PC-9 (cell line): ENCODE results near the gene ACTL8. TPM values are rescaled to one million over a fixed set of nuclear protein-coding genes. Genes with fewer than 3 reads are reported as not detected.

Experiments
- BruUV-seq: library from RNA; stranded (reverse); fragments of 400-500 nt; replicated peaks from 2 replicates; lab custom pipeline; 2021; lab: Mats Ljungman, UMichigan
- CTCF ChIA-PET: fragments of 300-600 bp; sonication (Branson Sonifier 250); formaldehyde crosslinking; loops from one replicate; lab custom pipeline; 2022; ENCODE audit warnings: antibody characterized with exemption; lab: Charles Lee
- POLR2A ChIA-PET: fragments of 300-600 bp; sonication (Branson Sonifier 250); formaldehyde crosslinking; loops from one replicate; lab custom pipeline; 2022; ENCODE audit warnings: antibody characterized with exemption; ENCODE audit not compliant: unreplicated experiment; lab: Charles Lee
- DNase-seq, 2 experiments: peaks; one replicate each; pipeline versions ENCODE4 v3.0.0 to v3.0.0-alpha.2; 2015 to 2022; ENCODE audit warnings: mixed read lengths in 1 of 2
- H2AFZ ChIP-seq: fragments of 200-600 bp; sonication (generic); 2 replicates; pipeline ENCODE4 v1.8.1; 2017; ENCODE audit warnings: antibody characterized with exemption
- H3F3A ChIP-seq: fragments of 200-600 bp; sonication (generic); 2 replicates; pipeline ENCODE4 v1.8.1; 2017; ENCODE audit warnings: antibody characterized with exemption, mild to moderate bottlenecking, low read depth; ENCODE audit not compliant: insufficient read depth
- H3K27ac ChIP-seq: fragments of 200-600 bp; sonication (generic); 2 replicates; pipeline ENCODE4 v1.6.1; 2016; ENCODE audit warnings: mixed run types
- H3K27me3 ChIP-seq: fragments of 200-600 bp; sonication (generic); 2 replicates; pipeline ENCODE4 v1.6.1; 2016; ENCODE audit warnings: low read depth, mixed run types; ENCODE audit not compliant: insufficient read depth
- H3K36me3 ChIP-seq: fragments of 200-600 bp; sonication (generic); 2 replicates; pipeline ENCODE4 v1.6.1; 2016; ENCODE audit warnings: low read depth, mixed run types
- H3K4me1 ChIP-seq: fragments of 200-600 bp; sonication (generic); replicated peaks from 2 replicates; pipeline ENCODE4 v1.6.1; 2016; ENCODE audit warnings: mixed run types; ENCODE audit not compliant: insufficient read depth
- H3K4me2 ChIP-seq: fragments of 200-600 bp; sonication (generic); 2 replicates; pipeline ENCODE4 v1.6.1; 2017; ENCODE audit warnings: mixed run types
- H3K4me3 ChIP-seq: fragments of 200-600 bp; sonication (generic); 2 replicates; pipeline ENCODE4 v1.6.1; 2016; ENCODE audit warnings: mixed run types
- H3K79me2 ChIP-seq: fragments of 200-600 bp; sonication (generic); 2 replicates; pipeline ENCODE4 v1.6.1; 2017; ENCODE audit warnings: low read depth, mixed run types
- H3K9me2 ChIP-seq: fragments of 200-600 bp; sonication (generic); 2 replicates; pipeline ENCODE4 v1.8.1; 2017; ENCODE audit warnings: mild to moderate bottlenecking; ENCODE audit not compliant: insufficient read depth
- H3K9me3 ChIP-seq: fragments of 200-600 bp; sonication (generic); 2 replicates; pipeline ENCODE4 v1.8.1; 2016; ENCODE audit warnings: low read depth; ENCODE audit not compliant: insufficient read depth
- H4K20me1 ChIP-seq: fragments of 200-600 bp; sonication (generic); 2 replicates; pipeline ENCODE4 v1.8.1; 2017; ENCODE audit not compliant: insufficient read depth
- EZH2 ChIP-seq: fragments of 200-600 bp; sonication (generic); IDR thresholded peaks from 2 replicates; pipeline ENCODE4 v1.8.0; 2017; ENCODE audit warnings: antibody characterized with exemption, low read depth
- intact Hi-C: fragments of 100-400 bp; cut with micrococcal nuclease; formaldehyde crosslinking; loops from one replicate; pipeline ENCODE4 v1.10.0; 2022; ENCODE audit not compliant: unreplicated experiment
- total RNA-seq: library from RNA; stranded (reverse); gene quantifications from 2 replicates; pipeline ENCODE4 v1.2.3, GENCODE V29; 2021
- TF ChIP-seq, protein P1 (sequence below): fragments of 200-600 bp; sonication (generic); conservative IDR thresholded peaks from 2 replicates; pipeline ENCODE4 v1.6.1; 2017; ENCODE audit warnings: mixed run types, antibody characterized with exemption, mild to moderate bottlenecking, moderate library complexity

The ACTL8 gene
- total RNA-seq, 1 experiment from 2014 or later: 0.68 TPM

- Histone ChIP-seq H3K79me2 (no peaks in the 10 kb centered on the region), H3F3A (no peaks in the 10 kb centered on the region), H3K4me1 (no peaks in the 10 kb centered on the region), H2AFZ (no peak overlapping the region), H3K27me3 (peaks cover 18% of the 10 kb centered on the region; the same call in 1 of the 2 replicates), H3K27ac (no peak overlapping the region), H3K9me2 (no peaks in the 10 kb centered on the region), H3K4me2 (no peak overlapping the region), H4K20me1 (no peaks in the 10 kb centered on the region), H3K9me3 (no peaks in the 10 kb centered on the region), H3K36me3 (no peaks in the 10 kb centered on the region), H3K4me3 (no peak overlapping the region)
- ChIA-PET CTCF (no interaction called here), POLR2A (no interaction called here)
- TF ChIP-seq EZH2: no peak
- TF ChIP-seq, protein P1, sequence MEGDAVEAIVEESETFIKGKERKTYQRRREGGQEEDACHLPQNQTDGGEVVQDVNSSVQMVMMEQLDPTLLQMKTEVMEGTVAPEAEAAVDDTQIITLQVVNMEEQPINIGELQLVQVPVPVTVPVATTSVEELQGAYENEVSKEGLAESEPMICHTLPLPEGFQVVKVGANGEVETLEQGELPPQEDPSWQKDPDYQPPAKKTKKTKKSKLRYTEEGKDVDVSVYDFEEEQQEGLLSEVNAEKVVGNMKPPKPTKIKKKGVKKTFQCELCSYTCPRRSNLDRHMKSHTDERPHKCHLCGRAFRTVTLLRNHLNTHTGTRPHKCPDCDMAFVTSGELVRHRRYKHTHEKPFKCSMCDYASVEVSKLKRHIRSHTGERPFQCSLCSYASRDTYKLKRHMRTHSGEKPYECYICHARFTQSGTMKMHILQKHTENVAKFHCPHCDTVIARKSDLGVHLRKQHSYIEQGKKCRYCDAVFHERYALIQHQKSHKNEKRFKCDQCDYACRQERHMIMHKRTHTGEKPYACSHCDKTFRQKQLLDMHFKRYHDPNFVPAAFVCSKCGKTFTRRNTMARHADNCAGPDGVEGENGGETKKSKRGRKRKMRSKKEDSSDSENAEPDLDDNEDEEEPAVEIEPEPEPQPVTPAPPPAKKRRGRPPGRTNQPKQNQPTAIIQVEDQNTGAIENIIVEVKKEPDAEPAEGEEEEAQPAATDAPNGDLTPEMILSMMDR: no peak
- DNase-seq: no peak
- intact Hi-C loops: no loop called here
- BruUV-seq: no TSS peak
Observed at GRCh38 chr1:17837233-17838030, 82.3 kb downstream of the ACTL8 start.

DNA sequence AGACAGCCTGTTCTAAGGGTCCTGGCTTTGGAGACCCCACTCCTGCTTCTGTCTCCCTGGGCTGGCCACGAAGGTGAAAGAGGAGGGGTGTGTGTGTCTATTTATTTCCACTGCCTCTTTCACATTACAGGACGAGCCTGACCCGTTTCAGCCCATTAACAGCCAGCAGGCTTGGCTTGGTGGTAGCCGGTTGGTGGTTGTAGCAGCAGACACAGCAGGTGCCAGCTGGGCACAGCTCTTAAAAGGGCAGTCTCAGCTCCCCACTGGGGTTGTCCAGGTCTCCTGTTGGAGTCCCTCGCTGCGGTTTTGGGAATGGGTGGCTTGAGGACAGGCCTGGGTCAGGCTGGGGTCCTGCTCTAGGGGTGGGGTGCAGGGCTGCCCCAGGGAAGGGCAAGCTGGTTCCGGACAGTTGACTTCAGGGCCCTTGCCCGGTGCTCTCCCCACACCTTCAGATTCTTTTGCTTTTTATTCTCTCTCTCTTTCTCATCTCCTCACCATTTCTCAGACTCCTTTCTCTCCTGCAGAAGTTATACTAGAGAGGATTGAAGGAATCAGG, 84.6 kb downstream of the ACTL8 start:
- no peaks in the 10 kb centered on the region for H3K36me3 ChIP-seq
- CTCF ChIA-PET: no interaction called here
- TF ChIP-seq, protein P1: no peak
- TF ChIP-seq EZH2: no peak
- no peak overlapping the region for H3K4me3 ChIP-seq
- no peak overlapping the region for H3K4me2 ChIP-seq
- H3K79me2 ChIP-seq: no peaks in the 10 kb centered on the region
- 0 out of 2 replicates have a peak, but pooled peaks cover 4% of the 10 kb centered on the region for H3K27me3 ChIP-seq
- H2AFZ ChIP-seq: no peak overlapping the region
- no TSS peak for BruUV-seq
- DNase-seq: no peak
- H3K9me2 ChIP-seq: no peaks in the 10 kb centered on the region
- H3K4me1 ChIP-seq: no peaks in the 10 kb centered on the region
- no peak overlapping the region for H3K27ac ChIP-seq
- no peaks in the 10 kb centered on the region for H3F3A ChIP-seq
- H3K9me3 ChIP-seq: no peaks in the 10 kb centered on the region
- POLR2A ChIA-PET: no interaction called here
- no peaks in the 10 kb centered on the region for H4K20me1 ChIP-seq
- intact Hi-C loops: no loop called here

- H3K4me1 ChIP-seq: no peaks in the 10 kb centered on the region
- H3K36me3 ChIP-seq: no peaks in the 10 kb centered on the region
- no peaks in the 10 kb centered on the region for H3K79me2 ChIP-seq
- H3K4me3 ChIP-seq: no peak overlapping the region
- CTCF ChIA-PET: no interaction called here
- peaks cover 4% of the 10 kb centered on the region; the same call in 1 of the 2 replicates for H3K27me3 ChIP-seq
- TF ChIP-seq, protein P1: no peak
- DNase-seq: no peak
- no peaks in the 10 kb centered on the region for H4K20me1 ChIP-seq
- no peak overlapping the region for H3K4me2 ChIP-seq
- intact Hi-C loops: no loop called here
- H3K9me2 ChIP-seq: no peaks in the 10 kb centered on the region
- H3K27ac ChIP-seq: no peak overlapping the region
- H3F3A ChIP-seq: no peaks in the 10 kb centered on the region
- POLR2A ChIA-PET: no interaction called here
- no TSS peak for BruUV-seq
- no peaks in the 10 kb centered on the region for H3K9me3 ChIP-seq
- no peak overlapping the region for H2AFZ ChIP-seq
Observed at GRCh38 chr1:17841944-17842343, 86.8 kb downstream of the ACTL8 start.
